BLaER1 treated with 17β-estradiol and CSF1 and Interleukin-3, amounts not matched to agents 10 nM and 100 nM (cell line): ENCODE data around the gene SRSF7.

ENCODE experiments used
- H3K27ac ChIP-seq, 11 experiments: shearing (Covaris generic); formaldehyde crosslinking; 2 replicates each; pipeline ENCODE4 v1.8.1; 2022
- H3K27me3 ChIP-seq, 11 experiments: shearing (Covaris generic); formaldehyde crosslinking; 2 replicates each; pipeline ENCODE4 v1.8.1; 2022
- H3K36me3 ChIP-seq, 11 experiments: shearing (Covaris generic); formaldehyde crosslinking; 2 replicates each; pipeline ENCODE4 v1.8.1; 2022
- H3K4me1 ChIP-seq, 10 experiments: shearing (Covaris generic); formaldehyde crosslinking; 2 replicates each; pipeline ENCODE4 v1.8.1; 2022
- H3K4me2 ChIP-seq, 11 experiments: shearing (Covaris generic); formaldehyde crosslinking; 2 replicates each; pipeline ENCODE4 v1.8.1; 2022
- H3K4me3 ChIP-seq, 10 experiments: shearing (Covaris generic); formaldehyde crosslinking; 2 replicates each; pipeline ENCODE4 v1.8.1; 2022
- H3K9ac ChIP-seq, 11 experiments: shearing (Covaris generic); formaldehyde crosslinking; 2 replicates each; pipeline ENCODE4 v1.8.1; 2022
- H3K9me3 ChIP-seq, 11 experiments: shearing (Covaris generic); formaldehyde crosslinking; replicated peaks in 1 of 11; 2 replicates each; pipeline ENCODE4 v1.8.1; 2022
- H4K20me1 ChIP-seq, 11 experiments: shearing (Covaris generic); formaldehyde crosslinking; 2 replicates each; pipeline ENCODE4 v1.8.1; 2022
- Cebpa-rat ChIP-seq, 11 experiments: shearing (Covaris generic); IDR thresholded peaks; 2 replicates each; pipeline ENCODE4 v1.8.1; 2022

The SRSF7 gene

DNA sequence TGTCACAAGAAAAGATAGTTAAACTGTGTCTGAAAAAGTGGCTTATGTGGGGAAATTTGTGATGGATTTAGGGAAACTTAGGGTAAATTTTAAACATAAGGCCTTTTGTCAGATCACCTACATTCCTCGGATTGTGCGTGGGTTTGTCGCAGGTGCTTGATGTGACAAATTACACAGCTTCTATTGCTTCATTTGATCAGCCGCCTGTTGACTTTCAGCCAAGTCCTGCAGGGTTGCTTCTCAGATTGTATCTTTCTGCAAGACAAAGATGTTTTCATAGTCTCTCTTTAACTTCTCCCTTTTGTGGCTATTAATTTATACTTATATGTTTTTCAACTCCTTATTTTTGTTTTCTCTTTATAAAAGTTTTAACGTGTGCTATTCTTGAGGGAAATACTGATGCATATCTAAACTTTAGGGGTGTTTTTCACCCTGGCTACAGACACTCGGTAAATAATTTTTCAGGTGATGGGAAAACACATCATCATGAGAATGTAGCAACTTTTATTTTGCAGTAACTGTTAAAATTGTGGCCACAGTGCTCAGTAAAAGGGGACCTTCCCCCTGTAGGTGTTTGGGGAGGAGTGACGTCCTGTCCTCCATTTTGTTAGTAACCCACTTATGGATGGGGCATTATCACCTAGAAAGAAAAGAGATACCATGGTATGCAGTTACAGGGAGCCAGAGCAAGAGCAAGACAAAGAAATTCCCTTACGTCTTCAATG lies 53.9 kb downstream of the SRSF7 start:
- H3K9ac ChIP-seq, result no peak overlapping the region
- H3K9me3 ChIP-seq, result peaks cover 0 to 10% (median 0%) of the 10 kb centered on the region in 11 experiments; a peak in 6 of 22 replicates
- H3K4me3 ChIP-seq, result no peak overlapping the region
- no peaks in the 10 kb centered on the region for H3K27me3 ChIP-seq
- no peak for TF ChIP-seq Cebpa-rat (IDR thresholded peaks at IDR 0.05)
- no peak overlapping the region for H3K4me2 ChIP-seq
- H3K36me3 ChIP-seq, result peaks cover 0 to 25% (median 3%) of the 10 kb centered on the region in 11 experiments; a peak in 5 of 22 replicates
- H3K4me1 ChIP-seq, result peaks cover 13 to 31% (median 21%) of the 10 kb centered on the region in 10 experiments
- H4K20me1 ChIP-seq, result no peaks in the 10 kb centered on the region
- H3K27ac ChIP-seq, result no peak overlapping the region
